HG03095 (cell line): ENCODE data around the gene TBC1D13.
A peak's percentile ranks its signal among the peaks of the same experiment; 100 is the strongest.
"Not testable (repeated sequence)": the region's sequence is repeated elsewhere in the genome, so short reads cannot be mapped to it uniquely, and the experiment has no call there.

Experiments
- ATAC-seq: cut with Tn5 transposase; IDR thresholded peaks from one replicate; pipeline ENCODE4 v1.9.1; 2021; ENCODE audit warnings: moderate library complexity; ENCODE audit not compliant: unreplicated experiment

Gene TBC1D13

GRCh38 chr9:128786681-128787601 is at the start of gene TBC1D13:
Gene TBC1D13, plus strand, starts transcription at chr9:128787253. Its CDS starts 101 bp downstream, at chr9:128787354.
- ATAC-seq: no peak

DNA sequence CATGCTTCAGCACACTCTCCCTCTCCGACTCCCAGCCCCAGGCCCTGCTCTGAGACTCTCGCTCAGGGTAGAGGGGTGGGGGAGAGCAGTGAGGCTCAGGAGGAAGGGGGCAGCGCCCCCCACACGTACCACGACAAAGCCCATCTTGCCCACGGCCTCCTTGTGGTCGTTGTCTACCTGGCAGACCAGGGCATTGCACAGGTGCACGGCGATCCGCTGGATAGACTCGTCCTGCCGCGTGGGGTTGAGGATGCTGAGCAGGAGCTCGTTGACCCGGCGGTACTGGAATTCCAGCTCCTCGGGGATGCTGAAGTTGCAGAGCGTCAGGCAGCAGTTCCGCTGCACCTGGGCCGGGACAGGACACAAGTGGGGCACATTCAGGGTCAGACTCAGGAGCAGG is 44.7 kb upstream of the TBC1D13 start:
- ATAC-seq: no peak

GRCh38 chr9:128743421-128743820 is 43.6 kb upstream of the TBC1D13 start:
- no peak for ATAC-seq

DNA sequence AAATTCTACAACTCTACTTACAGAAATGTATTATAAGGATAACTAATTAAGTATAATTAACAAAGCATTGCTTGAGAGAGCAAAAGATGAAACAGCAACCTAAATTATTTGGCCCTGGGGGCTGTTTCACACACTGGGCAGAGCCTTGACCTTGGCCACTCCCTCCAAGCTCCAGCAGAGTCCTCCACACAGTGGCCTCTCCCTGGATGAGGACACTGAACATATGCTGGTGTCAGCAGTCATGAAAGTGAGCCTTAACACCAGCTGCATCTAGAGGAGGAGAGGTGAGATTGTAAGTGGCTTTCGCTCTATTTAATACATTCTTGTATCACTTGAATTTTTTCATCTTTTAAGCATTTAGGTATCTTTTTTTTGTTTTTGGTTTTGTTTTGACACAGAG is 39.8 kb upstream of the TBC1D13 start:
- ATAC-seq: no peak

- no peak for ATAC-seq
Observed at GRCh38 chr9:128750926-128751595, 36.0 kb upstream of the TBC1D13 start.

DNA sequence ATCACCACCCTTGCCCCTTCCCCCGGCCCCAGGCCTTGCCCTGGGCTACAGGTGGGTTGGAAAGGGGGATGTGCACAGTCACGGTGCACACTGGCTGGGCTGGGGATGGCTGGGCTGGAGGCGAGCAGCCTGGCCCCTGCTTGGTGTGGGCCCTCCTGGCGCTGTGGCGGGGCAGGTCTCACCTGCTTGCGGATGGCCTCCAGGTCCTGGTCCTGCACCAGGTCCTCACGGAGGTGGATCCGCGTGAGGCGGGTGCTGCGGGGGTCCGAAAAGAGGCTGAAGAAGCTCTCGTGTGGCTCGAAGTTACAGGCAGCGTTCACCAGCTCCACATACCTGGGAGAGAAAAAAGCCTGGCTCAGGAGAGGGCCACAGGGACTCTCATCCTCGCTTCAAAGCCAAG is 33.4 kb upstream of the TBC1D13 start:
- ATAC-seq: no peak

GRCh38 chr9:128757602-128758001 is 29.5 kb upstream of the TBC1D13 start:
- ATAC-seq: no peak

GRCh38 chr9:128762671-128763449 is 24.2 kb upstream of the TBC1D13 start:
- no peak for ATAC-seq

- no peak for ATAC-seq
Observed at GRCh38 chr9:128764361-128764760, 22.7 kb upstream of the TBC1D13 start.

GRCh38 chr9:128765499-128765898 is 21.6 kb upstream of the TBC1D13 start:
- ATAC-seq: no peak

GRCh38 chr9:128768606-128769005 is 18.4 kb upstream of the TBC1D13 start:
- no peak for ATAC-seq

GRCh38 chr9:128770286-128771030 is 16.6 kb upstream of the TBC1D13 start:
- no peak for ATAC-seq

GRCh38 chr9:128771094-128771721 is 15.8 kb upstream of the TBC1D13 start:
- ATAC-seq: peak; percentile 22

DNA sequence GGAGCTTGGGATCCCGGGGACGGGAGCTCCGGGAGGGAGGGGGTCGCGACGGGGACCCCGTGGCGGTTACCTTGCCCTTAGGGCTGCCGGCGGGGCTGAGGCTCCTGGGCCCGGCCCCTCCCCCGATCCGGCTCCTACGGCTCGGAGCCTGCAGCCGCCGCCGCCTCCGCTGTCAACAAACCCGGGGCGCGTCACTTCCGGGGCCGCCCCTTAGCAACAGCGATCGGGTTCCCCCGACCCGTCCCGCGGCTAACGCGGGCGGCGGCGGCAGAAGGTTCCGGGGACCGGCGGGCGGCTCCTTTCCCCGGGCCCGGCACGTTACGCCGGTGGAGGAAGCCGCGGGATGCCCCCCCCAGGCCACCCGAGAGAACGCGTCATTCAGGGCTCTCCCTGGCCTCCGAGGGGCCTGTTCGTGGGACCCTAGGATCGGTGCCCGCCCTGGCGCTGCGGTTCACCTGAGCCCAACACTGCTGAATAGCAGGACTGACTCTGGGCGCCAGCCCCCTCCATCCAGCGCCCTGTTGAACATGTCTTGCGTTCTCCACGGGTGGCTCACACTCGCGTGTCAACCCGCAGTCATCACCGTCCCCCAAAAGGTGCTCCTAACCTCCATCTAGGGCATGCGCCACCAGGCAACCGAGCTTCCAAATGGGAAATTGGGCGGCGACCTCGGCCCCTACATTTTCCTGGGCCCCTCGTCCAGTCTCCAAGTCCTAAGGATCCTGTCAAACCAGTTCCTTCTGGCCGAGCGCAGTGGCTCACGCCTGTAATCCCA is 15.1 kb upstream of the TBC1D13 start, which contains the start of gene ZER1:
Gene ZER1 (minus strand): TSS at position 183 of the 775 bp plus-strand sequence. CDS start 16,362 bp downstream, outside the sequence.
- peak; percentile 80 for ATAC-seq

GRCh38 chr9:128773049-128773448 is 14.0 kb upstream of the TBC1D13 start:
- no peak for ATAC-seq

GRCh38 chr9:128774804-128775203 is 12.2 kb upstream of the TBC1D13 start:
- ATAC-seq: no peak

DNA sequence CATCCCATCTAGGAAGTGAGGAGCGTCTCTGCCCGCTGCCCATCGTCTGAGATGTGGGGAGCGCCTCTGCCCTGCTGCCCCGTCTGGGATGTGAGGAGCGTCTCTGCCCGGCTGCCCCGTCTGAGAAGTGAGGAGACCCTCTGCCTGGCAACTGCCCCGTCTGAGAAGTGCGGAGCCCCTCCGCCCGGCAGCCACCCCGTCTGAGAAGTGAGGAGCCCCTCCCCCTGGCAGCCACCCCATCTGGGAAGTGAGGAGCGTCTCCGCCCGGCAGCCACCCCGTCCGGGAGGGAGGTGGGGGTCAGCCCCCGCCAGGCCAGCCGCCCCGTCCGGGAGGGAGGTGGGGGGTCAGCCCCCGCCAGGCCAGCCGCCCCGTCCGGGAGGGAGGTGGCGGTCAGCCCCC is 7.0 kb upstream of the TBC1D13 start:
- not testable (repeated sequence) for ATAC-seq

DNA sequence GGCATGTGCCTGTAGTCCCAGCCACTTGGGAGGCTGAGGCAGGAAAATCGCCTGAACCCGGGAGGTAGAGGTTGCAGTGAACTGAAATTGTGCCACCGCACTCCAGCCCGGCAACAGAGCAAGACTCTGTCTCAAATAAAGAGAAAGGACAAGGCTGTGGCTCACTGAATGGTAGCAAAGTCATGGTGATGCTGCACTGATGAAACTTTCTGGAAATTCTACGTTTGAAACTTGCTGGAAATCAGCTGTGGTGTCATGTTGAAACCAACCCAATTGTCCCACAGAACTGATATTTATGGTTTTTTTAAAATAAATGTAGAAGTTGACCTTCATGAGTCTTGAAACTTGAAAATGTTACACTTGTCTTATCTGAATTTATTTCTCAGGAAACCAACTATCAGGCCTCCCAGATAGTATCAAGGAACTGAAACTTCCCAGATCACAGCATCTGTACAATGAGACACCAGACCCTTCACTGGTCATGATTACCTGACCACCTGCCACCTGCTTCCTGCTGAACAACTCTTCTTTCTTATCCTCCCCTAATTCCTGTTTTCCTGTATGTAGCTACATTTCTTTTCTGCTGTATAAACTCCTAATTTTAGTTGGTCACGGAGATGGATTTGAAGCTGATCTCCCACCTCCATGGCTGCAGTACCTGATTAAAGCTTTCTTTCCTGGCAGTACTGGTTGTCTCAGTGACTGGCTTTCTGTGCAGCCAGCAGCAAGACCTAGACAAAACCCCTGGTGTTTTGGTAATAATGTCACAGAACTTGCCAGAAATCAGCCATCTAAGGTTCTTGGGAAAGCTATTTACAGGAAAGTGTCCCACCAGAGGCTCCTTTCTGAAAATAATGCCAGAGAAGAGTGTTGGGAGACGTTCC is 5.6 kb upstream of the TBC1D13 start:
- no peak for ATAC-seq
